SK-N-SH (cell line): Measurements from ENCODE around the gene IWS1. TPM values are rescaled to one million over a fixed set of nuclear protein-coding genes. Genes with fewer than 3 reads are reported as not detected.

ENCODE experiments used
- CTCF ChIA-PET: fragments of 300-600, 350-600 bp; formaldehyde crosslinking; extraction: SDS; loops from one replicate; lab custom pipeline; 2021; lab: Yijun Ruan, JAX
- POLR2A ChIA-PET: fragments of 350-600 bp; sonication (Branson Sonifier 250); formaldehyde crosslinking; extraction: SDS; loops from one replicate; lab custom pipeline; 2020; ENCODE audit warnings: antibody characterized with exemption, inconsistent platforms; lab: Yijun Ruan, JAX
- DNase-seq: peaks from one replicate; pipeline ENCODE4 v3.0.0; 2012
- H2AFZ ChIP-seq: fragments of 200-600 bp; sonication (generic); 2 replicates; pipeline ENCODE4 v1.8.1; 2016; ENCODE audit warnings: antibody characterized with exemption, mild to moderate bottlenecking, low read depth
- H3F3A ChIP-seq: fragments of 200-600 bp; sonication (generic); replicated peaks from 2 replicates; pipeline ENCODE3; 2016; ENCODE audit warnings: antibody characterized with exemption, mild to moderate bottlenecking; ENCODE audit not compliant: insufficient read depth
- H3K27ac ChIP-seq, 2 experiments: fragments of 200-500 bp in 1 of 2; fragments of 200-600 bp in 1 of 2; sonication (Bioruptor generic) in 1 of 2; sonication (generic), shearing (Covaris generic) in 1 of 2; 2 replicates each; pipeline versions ENCODE4 v1.5.1 to v1.6.1; 2014 to 2016; ENCODE audit warnings: low read depth in 2 of 2, inconsistent platforms in 1 of 2, low read length in 1 of 2, mild to moderate bottlenecking in 1 of 2, mixed read lengths in 1 of 2
- H3K27me3 ChIP-seq: fragments of 200-600 bp; sonication (generic), shearing (Covaris generic); 2 replicates; pipeline ENCODE4 v1.6.1; 2016; ENCODE audit warnings: mixed run types; ENCODE audit not compliant: insufficient read depth
- H3K36me3 ChIP-seq, 2 experiments: fragments of 200-500 bp in 1 of 2; fragments of 200-600 bp in 1 of 2; sonication (Bioruptor generic) in 1 of 2; sonication (generic) in 1 of 2; replicated peaks in 1 of 2; 2 replicates each; pipeline versions ENCODE3 to v1.5.1; 2014 to 2016; ENCODE audit warnings: low read length in 1 of 2, mild to moderate bottlenecking in 1 of 2; ENCODE audit not compliant: insufficient read depth in 2 of 2, control insufficient read depth in 1 of 2
- H3K4me1 ChIP-seq, 2 experiments: fragments of 200-500 bp in 1 of 2; fragments of 200-600 bp in 1 of 2; sonication (Bioruptor generic) in 1 of 2; sonication (generic), shearing (Covaris generic) in 1 of 2; 2 replicates each; pipeline versions ENCODE4 v1.5.1 to v1.6.1; 2014 to 2016; ENCODE audit warnings: low read depth in 1 of 2, low read length in 1 of 2, mixed run types in 1 of 2; ENCODE audit not compliant: insufficient read depth in 2 of 2, control insufficient read depth in 1 of 2
- H3K4me2 ChIP-seq: fragments of 200-600 bp; sonication (generic), shearing (Covaris generic); 2 replicates; pipeline ENCODE4 v1.6.1; 2017; ENCODE audit warnings: mixed run types
- H3K4me3 ChIP-seq, 2 experiments: fragments of 200-500 bp in 1 of 2; fragments of 200-600 bp in 1 of 2; sonication (Bioruptor generic) in 1 of 2; sonication (generic), shearing (Covaris generic) in 1 of 2; 2 replicates each; pipeline versions ENCODE4 v1.5.1 to v1.8.1; 2014 to 2016; ENCODE audit warnings: low read depth in 2 of 2, inconsistent platforms in 1 of 2, low read length in 1 of 2, mild to moderate bottlenecking in 1 of 2, mixed read lengths in 1 of 2, moderate library complexity in 1 of 2
- H3K79me2 ChIP-seq: fragments of 200-600 bp; sonication (generic); 2 replicates; pipeline ENCODE4 v1.8.1; 2017; ENCODE audit warnings: mild to moderate bottlenecking; ENCODE audit not compliant: insufficient read depth
- H3K9ac ChIP-seq: fragments of 200-600 bp; sonication (generic); 2 replicates; pipeline ENCODE4 v1.6.1; 2017; ENCODE audit warnings: mixed run types
- H3K9me2 ChIP-seq: fragments of 200-600 bp; sonication (generic); 2 replicates; pipeline ENCODE4 v1.6.1; 2017; ENCODE audit warnings: mixed run types
- H3K9me3 ChIP-seq: fragments of 200-600 bp; sonication (generic); 2 replicates; pipeline ENCODE4 v1.6.1; 2017; ENCODE audit warnings: mixed run types, mild to moderate bottlenecking, moderate library complexity
- H4K20me1 ChIP-seq: fragments of 200-600 bp; sonication (generic); 2 replicates; pipeline ENCODE4 v1.6.1; 2017; ENCODE audit warnings: mild to moderate bottlenecking, mixed run types; ENCODE audit not compliant: insufficient read depth
- CHD2 ChIP-seq: fragments of 150-350 bp; IDR thresholded peaks from 2 replicates; pipeline ENCODE4 v1.6.1; 2018; ENCODE audit warnings: low read length; ENCODE audit not compliant: partially characterized antibody
- EP300 ChIP-seq, 2 experiments: IDR thresholded peaks; 2 replicates each; pipeline versions ENCODE4 v1.4.0 to v1.6.1; 2012; ENCODE audit warnings: borderline replicate concordance in 1 of 2, low read depth in 1 of 2, low read length in 1 of 2
- EZH2phosphoT487 ChIP-seq: fragments of 200-600 bp; sonication (generic); IDR thresholded peaks from 2 replicates; pipeline ENCODE4 v1.6.1; 2017; ENCODE audit warnings: low read depth, mixed run types, mild to moderate bottlenecking, antibody characterized with exemption, moderate library complexity, borderline replicate concordance
- FOXM1 ChIP-seq: IDR thresholded peaks from 2 replicates; pipeline ENCODE4 v1.4.0; 2012; ENCODE audit warnings: low read depth, mild to moderate bottlenecking
- GABPA ChIP-seq: IDR thresholded peaks from 2 replicates; pipeline ENCODE4 v1.4.0; 2012; ENCODE audit warnings: low read depth, mild to moderate bottlenecking
- JUND ChIP-seq: IDR thresholded peaks from 2 replicates; pipeline ENCODE4 v1.4.0; 2012
- NRF1 ChIP-seq: IDR thresholded peaks from 2 replicates; pipeline ENCODE4 v1.6.1; 2012; ENCODE audit warnings: low read depth, mild to moderate bottlenecking, low read length
- RAD21 ChIP-seq: IDR thresholded peaks from 2 replicates; pipeline ENCODE4 v1.6.1; 2012; ENCODE audit warnings: mild to moderate bottlenecking, low read length
- RFX5 ChIP-seq: IDR thresholded peaks from 2 replicates; pipeline ENCODE4 v1.6.1; 2012; ENCODE audit warnings: mild to moderate bottlenecking, improper control_type of control experiment, low read length
- SMC3 ChIP-seq: IDR thresholded peaks from 2 replicates; pipeline ENCODE4 v1.6.1; 2012; ENCODE audit warnings: low read depth, low read length, improper control_type of control experiment
- YY1 ChIP-seq: IDR thresholded peaks from 2 replicates; pipeline ENCODE4 v1.4.0; 2012; ENCODE audit warnings: low read depth, mild to moderate bottlenecking
- WGBS: methylation state at CpG from one replicate; pipeline ENCODE4 v1.1.6; 2017; ENCODE audit warnings: low lambda C conversion rate; 5-methylcytosine and 5-hydroxymethylcytosine counted together
- polyA plus RNA-seq, 3 experiments: library from polyadenylated mRNA; depleted of rRNA; stranded (reverse); fragments of >200 nt; gene quantifications; 2 replicates each; pipeline ENCODE4 v1.2.3, GENCODE V29; 2012
- TF ChIP-seq, protein P1 (sequence below): IDR thresholded peaks from 2 replicates; pipeline ENCODE4 v1.4.0; 2012; ENCODE audit warnings: low read depth, borderline replicate concordance
- TF ChIP-seq, protein P2 (sequence below): IDR thresholded peaks from 2 replicates; pipeline ENCODE4 v1.6.1; 2012; ENCODE audit warnings: mild to moderate bottlenecking, low read depth, low read length, moderate library complexity
- TF ChIP-seq, protein P3 (sequence below): IDR thresholded peaks from 2 replicates; pipeline ENCODE4 v1.4.0; 2012; ENCODE audit warnings: low read depth, borderline replicate concordance
- TF ChIP-seq, protein P4 (sequence below): IDR thresholded peaks from 2 replicates; pipeline ENCODE4; 2012
- TF ChIP-seq, protein P5 (sequence below): fragments of 150-350 bp; IDR thresholded peaks from 2 replicates; pipeline ENCODE4 v1.6.1; 2016; ENCODE audit warnings: mild to moderate bottlenecking, low read depth, low read length

IWS1 gene
- polyA plus RNA-seq, 1 of the 3 experiments (the other 2 are of a cell fraction), result 24.6 TPM

DNA sequence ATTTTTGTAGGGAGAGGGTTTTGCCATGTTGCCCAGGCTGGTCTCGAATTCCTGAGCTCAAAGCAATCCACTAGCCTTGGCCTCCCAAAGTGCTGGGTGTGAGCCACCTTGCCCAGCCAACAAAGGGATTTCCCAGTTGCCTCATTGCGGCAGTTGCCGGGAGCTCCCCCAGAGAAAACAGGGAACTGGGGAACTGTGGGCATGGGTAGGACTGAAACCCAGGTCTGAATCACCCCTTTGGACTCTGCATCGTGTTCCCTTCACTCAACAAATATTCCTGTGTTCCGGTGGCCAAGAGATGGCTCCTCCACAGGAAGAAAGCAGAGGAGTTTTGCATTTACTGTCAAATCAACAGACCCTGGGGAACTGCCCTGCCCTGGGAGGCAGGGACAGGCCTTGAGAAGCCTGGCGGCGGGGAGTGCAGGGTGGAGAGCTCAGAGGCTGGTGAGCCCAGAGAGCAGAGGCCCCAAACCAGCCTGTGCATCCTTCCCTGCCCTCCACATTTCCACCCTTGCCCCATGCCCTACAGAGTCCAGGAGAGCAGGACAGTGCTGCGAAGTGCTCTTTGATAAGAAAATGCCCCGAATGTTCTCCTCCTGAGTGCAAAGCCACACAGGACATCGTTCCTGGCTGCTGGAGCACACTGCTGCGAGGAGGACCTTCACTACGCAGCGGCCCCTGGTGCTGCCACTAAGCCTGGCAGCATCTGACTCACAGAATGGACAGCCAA lies 34.1 kb upstream of the IWS1 start:
- Histone ChIP-seq H2AFZ (no peak overlapping the region), H3K9ac (no peak overlapping the region), H3K9me2 (no peaks in the 10 kb centered on the region), H3F3A (no peaks in the 10 kb centered on the region), H3K9me3 (no peaks in the 10 kb centered on the region), H3K36me3 (no peaks in the 10 kb centered on the region), H3K4me3 (no peak overlapping the region), H3K4me2 (no peak overlapping the region), H4K20me1 (no peaks in the 10 kb centered on the region), H3K4me1 (no peaks in the 10 kb centered on the region), H3K27me3 (no peaks in the 10 kb centered on the region; the same call in 1 of the 2 replicates), H3K79me2 (no peaks in the 10 kb centered on the region), H3K27ac (no peak overlapping the region)
- CTCF ChIA-PET, result no interaction called here
- TF ChIP-seq, protein P1, sequence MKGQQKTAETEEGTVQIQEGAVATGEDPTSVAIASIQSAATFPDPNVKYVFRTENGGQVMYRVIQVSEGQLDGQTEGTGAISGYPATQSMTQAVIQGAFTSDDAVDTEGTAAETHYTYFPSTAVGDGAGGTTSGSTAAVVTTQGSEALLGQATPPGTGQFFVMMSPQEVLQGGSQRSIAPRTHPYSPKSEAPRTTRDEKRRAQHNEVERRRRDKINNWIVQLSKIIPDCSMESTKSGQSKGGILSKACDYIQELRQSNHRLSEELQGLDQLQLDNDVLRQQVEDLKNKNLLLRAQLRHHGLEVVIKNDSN, result no peak
- TF ChIP-seq EP300 (IDR thresholded peaks at IDR 0.05; ENCODE audit: borderline replicate concordance in 1 of 2, low read depth in 1 of 2, low read length in 1 of 2) (no peak), CHD2 (no peak), GABPA (no peak), RAD21 (no peak), SMC3 (no peak), EZH2phosphoT487 (no peak), JUND (no peak), NRF1 (no peak), YY1 (no peak), RFX5 (no peak), FOXM1 (no peak)
- TF ChIP-seq, protein P2, sequence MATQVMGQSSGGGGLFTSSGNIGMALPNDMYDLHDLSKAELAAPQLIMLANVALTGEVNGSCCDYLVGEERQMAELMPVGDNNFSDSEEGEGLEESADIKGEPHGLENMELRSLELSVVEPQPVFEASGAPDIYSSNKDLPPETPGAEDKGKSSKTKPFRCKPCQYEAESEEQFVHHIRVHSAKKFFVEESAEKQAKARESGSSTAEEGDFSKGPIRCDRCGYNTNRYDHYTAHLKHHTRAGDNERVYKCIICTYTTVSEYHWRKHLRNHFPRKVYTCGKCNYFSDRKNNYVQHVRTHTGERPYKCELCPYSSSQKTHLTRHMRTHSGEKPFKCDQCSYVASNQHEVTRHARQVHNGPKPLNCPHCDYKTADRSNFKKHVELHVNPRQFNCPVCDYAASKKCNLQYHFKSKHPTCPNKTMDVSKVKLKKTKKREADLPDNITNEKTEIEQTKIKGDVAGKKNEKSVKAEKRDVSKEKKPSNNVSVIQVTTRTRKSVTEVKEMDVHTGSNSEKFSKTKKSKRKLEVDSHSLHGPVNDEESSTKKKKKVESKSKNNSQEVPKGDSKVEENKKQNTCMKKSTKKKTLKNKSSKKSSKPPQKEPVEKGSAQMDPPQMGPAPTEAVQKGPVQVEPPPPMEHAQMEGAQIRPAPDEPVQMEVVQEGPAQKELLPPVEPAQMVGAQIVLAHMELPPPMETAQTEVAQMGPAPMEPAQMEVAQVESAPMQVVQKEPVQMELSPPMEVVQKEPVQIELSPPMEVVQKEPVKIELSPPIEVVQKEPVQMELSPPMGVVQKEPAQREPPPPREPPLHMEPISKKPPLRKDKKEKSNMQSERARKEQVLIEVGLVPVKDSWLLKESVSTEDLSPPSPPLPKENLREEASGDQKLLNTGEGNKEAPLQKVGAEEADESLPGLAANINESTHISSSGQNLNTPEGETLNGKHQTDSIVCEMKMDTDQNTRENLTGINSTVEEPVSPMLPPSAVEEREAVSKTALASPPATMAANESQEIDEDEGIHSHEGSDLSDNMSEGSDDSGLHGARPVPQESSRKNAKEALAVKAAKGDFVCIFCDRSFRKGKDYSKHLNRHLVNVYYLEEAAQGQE, result no peak
- TF ChIP-seq, protein P3, sequence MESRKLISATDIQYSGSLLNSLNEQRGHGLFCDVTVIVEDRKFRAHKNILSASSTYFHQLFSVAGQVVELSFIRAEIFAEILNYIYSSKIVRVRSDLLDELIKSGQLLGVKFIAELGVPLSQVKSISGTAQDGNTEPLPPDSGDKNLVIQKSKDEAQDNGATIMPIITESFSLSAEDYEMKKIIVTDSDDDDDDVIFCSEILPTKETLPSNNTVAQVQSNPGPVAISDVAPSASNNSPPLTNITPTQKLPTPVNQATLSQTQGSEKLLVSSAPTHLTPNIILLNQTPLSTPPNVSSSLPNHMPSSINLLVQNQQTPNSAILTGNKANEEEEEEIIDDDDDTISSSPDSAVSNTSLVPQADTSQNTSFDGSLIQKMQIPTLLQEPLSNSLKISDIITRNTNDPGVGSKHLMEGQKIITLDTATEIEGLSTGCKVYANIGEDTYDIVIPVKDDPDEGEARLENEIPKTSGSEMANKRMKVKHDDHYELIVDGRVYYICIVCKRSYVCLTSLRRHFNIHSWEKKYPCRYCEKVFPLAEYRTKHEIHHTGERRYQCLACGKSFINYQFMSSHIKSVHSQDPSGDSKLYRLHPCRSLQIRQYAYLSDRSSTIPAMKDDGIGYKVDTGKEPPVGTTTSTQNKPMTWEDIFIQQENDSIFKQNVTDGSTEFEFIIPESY, result no peak
- TF ChIP-seq, protein P4, sequence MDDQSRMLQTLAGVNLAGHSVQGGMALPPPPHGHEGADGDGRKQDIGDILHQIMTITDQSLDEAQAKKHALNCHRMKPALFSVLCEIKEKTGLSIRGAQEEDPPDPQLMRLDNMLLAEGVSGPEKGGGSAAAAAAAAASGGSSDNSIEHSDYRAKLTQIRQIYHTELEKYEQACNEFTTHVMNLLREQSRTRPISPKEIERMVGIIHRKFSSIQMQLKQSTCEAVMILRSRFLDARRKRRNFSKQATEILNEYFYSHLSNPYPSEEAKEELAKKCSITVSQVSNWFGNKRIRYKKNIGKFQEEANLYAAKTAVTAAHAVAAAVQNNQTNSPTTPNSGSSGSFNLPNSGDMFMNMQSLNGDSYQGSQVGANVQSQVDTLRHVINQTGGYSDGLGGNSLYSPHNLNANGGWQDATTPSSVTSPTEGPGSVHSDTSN, result no peak
- TF ChIP-seq, protein P5, sequence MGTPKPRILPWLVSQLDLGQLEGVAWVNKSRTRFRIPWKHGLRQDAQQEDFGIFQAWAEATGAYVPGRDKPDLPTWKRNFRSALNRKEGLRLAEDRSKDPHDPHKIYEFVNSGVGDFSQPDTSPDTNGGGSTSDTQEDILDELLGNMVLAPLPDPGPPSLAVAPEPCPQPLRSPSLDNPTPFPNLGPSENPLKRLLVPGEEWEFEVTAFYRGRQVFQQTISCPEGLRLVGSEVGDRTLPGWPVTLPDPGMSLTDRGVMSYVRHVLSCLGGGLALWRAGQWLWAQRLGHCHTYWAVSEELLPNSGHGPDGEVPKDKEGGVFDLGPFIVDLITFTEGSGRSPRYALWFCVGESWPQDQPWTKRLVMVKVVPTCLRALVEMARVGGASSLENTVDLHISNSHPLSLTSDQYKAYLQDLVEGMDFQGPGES, result no peak
- WGBS, result 85% methylated on average over 8 of the region's 13 CpGs
- POLR2A ChIA-PET, result no interaction called here
- DNase-seq, result no peak
